Measurements from ENCODE around the gene MYBPC2.

GRCh38 chr19:50485284-50485955 lies 52.7 kb downstream of the MYBPC2 start:
- TF ChIP-seq CTCF (IDR thresholded peaks at IDR 0.05; ENCODE audit: insufficient read depth, low read length, poor library complexity, severe bottlenecking) (no peak), EZH2phosphoT487 (conservative IDR thresholded peaks at IDR 0.05; ENCODE audit: low read length) (no peak)
